RWPE1 (cell line): ENCODE data around the gene PPDPF.
A peak's percentile ranks its signal among the peaks of the same experiment; 100 is the strongest.

Experiments used
- CTCF ChIA-PET: fragments of 350-600 bp; sonication (Branson Sonifier 250); formaldehyde crosslinking; extraction: SDS; loops from one replicate; lab custom pipeline; 2021; lab: Yijun Ruan, JAX
- POLR2A ChIA-PET: fragments of 400-600 bp; formaldehyde crosslinking; extraction: SDS; loops from one replicate; lab custom pipeline; 2020; ENCODE audit warnings: antibody characterized with exemption; ENCODE audit not compliant: low non-redundant PET; lab: Yijun Ruan, JAX
- DNase-seq: peaks from one replicate; pipeline ENCODE4 v3.0.0; 2012; ENCODE audit warnings: low spot score
- H3K27ac ChIP-seq: fragments of 450-650 bp; 2 replicates; pipeline ENCODE4 v1.5.1; 2017
- CTCF ChIP-seq: fragments of 450-650 bp; conservative IDR thresholded peaks from 2 replicates; pipeline ENCODE4 v1.5.1; 2017; ENCODE audit warnings: low read depth, mild to moderate bottlenecking

Gene PPDPF

GRCh38 chr20:63560333-63560805 is 39.8 kb downstream of the PPDPF start:
- TF ChIP-seq CTCF: no peak
- ChIA-PET POLR2A (interaction anchor here (0.7 kb wide), 1 partner anchor 23 kb away, joined by 3 read pairs; the partner anchor contains the start of gene PTK6), CTCF (no interaction called here)
- no peak for DNase-seq
- H3K27ac ChIP-seq: peak overlapping the region; percentile 8; the same call in 1 of the 2 replicates

DNA sequence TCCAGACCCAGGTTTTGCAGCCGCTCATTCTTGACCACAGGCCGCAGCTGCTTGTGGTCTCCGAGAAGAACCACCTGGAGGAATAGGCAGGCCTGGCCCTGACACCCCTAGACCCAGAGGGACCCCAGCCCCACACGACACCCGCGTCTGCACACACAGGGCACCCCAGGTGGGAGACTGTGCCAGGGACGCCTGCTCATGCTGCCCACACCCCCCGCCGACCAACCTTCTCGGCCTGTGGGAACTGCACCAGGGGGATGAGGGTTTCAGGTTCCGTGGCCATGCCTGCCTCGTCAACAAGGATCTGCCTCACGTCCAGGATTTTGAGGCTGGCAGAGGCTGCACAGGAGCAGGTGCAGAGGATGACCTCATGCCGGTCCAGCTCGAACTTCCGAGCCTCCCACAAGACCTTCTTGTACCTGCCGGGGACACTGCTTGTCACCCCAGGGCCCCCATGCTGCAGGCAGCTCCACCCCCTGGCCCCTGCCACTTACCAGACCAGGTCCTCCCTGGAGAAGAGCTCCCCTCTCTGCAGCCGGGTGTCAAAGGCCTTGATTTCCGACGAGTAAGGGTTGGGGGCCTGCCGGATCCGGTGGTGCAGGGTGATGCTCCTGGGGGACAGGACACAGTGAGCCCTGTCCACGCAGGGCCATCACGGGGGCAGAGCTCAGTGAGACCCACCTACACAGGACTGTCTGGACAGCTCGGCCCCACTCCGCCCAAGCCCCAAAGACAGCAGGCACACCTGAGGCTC is 40.5 kb downstream of the PPDPF start:
- no peak for TF ChIP-seq CTCF
- ChIA-PET POLR2A (no interaction called here), CTCF (interaction anchor here (0.5 to 0.6 kb wide), 2 partner anchors 498 to 1173 kb away, joined by 3 read pairs; no protein-coding TSS in a partner anchor)
- 0 out of 2 replicates have a peak overlapping the region, but pooled peaks have one; percentile 0 for H3K27ac ChIP-seq
- no peak for DNase-seq

DNA sequence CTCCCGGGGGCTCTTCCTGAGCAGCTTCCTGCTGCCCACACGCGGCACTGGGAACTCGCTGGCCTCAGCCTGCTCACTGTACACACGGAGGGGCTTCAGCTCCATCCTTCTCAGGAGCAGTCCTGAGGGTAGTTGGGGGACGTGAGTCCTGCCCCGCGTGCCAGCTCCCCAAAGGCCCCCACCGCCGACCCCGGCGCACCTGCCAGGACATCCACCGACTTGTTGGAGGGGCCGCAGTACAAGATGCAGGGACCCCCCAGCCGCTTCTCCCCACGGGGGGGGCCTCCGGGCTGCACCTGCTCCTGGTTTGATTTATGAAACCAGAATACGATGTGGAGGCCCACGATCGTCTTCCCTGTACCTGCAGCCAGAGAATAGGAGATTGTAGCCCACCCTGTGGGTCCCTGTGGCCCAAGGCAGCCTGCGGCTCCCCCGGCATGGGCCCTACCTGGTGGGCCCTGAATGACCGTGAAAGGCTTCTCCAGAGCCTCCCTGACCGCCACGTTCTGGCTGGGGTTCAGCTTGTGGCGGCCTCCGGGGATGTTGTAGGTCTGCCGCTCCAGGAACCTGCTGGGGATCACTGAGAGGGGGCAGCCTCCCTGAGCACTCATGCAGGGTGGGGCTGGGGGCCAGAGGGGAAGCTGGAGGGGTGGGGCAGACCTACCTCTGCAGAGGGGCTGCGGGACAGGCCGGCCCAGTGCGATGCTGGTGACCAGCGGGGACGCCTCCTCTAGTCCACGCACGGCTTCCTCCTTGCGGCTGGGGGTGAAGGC is 41.2 kb downstream of the PPDPF start:
- CTCF ChIA-PET: interaction anchor here (0.5 kb wide), 1 partner anchor 1174 kb away, joined by 3 read pairs; no protein-coding TSS in a partner anchor
- no peak overlapping the region for H3K27ac ChIP-seq
- POLR2A ChIA-PET: interaction anchor here (0.6 kb wide), 1 partner anchor 303 kb away, joined by 3 read pairs; the partner anchor contains the start of gene TPD52L2
- DNase-seq: no peak
- TF ChIP-seq CTCF: no peak

DNA sequence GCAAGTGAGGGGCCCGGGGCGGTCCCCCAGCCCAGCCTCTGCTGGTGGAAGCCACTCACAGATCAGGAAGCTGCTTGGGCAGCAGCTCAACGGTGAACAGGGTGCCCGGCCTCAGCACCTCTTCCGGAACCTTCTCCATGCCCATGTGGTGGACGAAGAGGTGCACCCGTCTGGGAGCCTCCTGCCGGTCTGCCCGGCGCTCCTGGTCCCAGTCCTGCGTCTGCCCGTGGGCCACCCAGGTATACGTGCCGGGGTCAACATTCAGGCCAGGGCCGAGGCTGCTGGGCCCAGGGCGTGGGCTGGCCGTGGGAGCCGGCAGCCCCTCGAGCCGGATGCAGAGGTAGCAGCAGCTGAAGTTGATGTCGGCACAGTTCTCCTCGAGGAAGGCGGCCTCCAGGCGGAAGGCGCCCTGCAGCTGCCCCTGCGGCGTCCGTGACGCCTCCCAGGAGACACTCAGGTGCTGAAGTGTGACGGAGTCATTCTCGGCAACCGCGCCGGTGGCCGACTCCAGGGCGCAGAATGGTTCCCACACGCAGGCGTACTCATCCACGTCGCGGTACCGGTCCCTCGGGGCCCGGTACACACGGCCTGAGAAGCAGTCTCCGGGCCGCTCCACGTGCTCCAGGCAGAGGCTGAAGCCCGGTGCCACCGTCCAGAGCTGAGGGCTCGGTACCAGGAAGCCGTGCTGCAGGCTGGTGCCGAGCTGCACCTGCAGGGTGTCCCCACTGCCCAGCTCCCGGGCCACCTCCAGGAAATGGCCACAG is 42.1 kb downstream of the PPDPF start:
- ChIA-PET POLR2A (no interaction called here), CTCF (interaction anchor here (0.6 kb wide), 1 partner anchor 89 kb away, joined by 3 read pairs; no protein-coding TSS in a partner anchor)
- TF ChIP-seq CTCF: no peak
- DNase-seq: no peak
- H3K27ac ChIP-seq: no peak overlapping the region; the same call in 1 of the 2 replicates

DNA sequence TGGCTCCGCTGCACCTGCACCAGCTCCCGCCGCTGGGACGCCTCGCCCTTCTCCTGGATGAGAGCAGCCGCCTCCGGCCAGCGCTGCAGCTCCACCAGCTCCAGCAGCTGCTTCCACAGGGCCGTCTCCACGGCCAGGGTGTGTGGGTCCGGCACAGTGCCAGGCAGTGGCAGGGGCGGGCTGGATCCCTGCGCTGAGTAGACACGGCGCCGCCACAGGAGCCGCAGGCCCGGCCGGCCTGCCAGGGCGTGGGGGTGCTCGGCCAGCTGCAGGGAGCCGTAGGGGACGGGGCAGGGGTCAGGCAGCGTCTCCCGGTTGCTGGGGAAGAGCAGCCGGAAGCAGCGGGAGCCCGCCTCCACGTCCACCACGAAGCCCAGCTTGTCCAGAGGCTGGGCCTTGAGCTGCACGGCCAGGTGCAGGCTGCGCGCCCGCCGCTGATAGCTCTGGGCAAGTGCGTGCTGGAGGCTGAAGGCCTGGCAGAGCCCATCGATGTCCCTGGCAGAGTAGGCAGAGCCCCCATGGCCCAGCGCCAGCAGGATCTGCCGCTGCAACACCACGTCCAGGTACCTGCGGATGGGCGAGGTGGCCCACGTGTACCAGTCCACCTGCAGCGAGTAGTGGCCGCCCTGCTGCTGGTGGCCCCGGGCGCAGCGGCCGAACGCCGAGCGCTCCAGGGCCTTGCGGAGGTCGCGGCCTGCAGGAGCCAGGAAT is 42.8 kb downstream of the PPDPF start:
- no peak for TF ChIP-seq CTCF
- H3K27ac ChIP-seq: no peak overlapping the region
- no peak for DNase-seq
- CTCF ChIA-PET: interaction anchor here (0.6 kb wide), 1 partner anchor 89 kb away, joined by 3 read pairs; no protein-coding TSS in a partner anchor
- POLR2A ChIA-PET: no interaction called here
